ENCODE data around the gene LRRC36. TPM values are rescaled to one million over a fixed set of nuclear protein-coding genes. Genes with fewer than 3 reads are reported as not detected.
A peak's percentile ranks its signal among the peaks of the same experiment; 100 is the strongest.

Gene LRRC36
- total RNA-seq, 1 donor from 2014 or later = not detected

DNA sequence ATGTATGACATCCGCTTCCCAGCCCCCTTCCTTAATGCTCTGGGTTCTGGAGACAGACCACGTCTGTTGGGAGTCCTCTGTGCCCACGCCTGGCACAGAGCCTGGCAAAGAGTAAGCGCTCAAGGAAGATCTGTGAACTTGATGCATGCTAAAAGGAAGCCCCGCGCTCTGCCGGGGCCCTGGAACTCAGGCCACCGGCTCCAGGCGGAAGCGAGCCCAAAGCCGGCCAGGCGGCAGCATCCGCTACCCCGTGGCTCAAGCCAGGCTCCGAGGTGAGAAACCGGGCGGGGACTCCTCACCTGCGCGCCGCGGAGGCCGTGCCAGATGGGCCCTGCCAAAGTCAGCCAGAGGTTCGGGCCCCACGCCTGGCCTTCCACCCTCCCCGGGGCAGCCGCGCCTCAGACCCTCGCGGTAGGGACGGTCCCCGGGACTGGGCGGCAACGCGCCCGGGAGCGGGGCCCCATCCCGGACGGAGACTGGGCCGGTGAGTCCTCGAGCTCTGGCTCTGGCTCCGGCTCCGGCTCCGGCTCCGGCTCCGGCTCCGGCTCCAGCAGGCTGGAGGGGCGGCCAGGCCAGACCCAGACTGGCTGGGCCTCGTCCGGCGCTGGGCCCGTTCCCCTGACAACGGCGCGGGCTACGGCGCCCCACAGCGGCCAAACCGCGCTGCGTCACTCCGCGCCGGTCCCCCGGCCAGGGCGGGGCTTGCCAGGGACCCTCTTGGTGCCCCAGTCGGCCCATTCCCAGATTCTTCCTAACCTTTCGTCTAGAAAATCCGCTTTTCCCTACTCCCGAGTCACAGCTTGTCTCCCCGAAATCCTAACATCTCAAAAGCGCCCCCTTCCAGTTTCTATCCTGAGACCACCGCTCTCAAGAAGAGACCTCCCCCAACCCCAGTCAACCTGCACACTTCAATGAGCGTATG, 89.5 kb downstream of the LRRC36 start, which contains the start of gene ZDHHC1:
ZDHHC1 (minus strand) TSS at position 606 of the 922 bp plus-strand sequence. CDS start 8,702 bp downstream, outside the sequence.
- DNase-seq = peak; percentile 76
- intact Hi-C loops (cut with micrococcal nuclease) = no loop called here

DNA sequence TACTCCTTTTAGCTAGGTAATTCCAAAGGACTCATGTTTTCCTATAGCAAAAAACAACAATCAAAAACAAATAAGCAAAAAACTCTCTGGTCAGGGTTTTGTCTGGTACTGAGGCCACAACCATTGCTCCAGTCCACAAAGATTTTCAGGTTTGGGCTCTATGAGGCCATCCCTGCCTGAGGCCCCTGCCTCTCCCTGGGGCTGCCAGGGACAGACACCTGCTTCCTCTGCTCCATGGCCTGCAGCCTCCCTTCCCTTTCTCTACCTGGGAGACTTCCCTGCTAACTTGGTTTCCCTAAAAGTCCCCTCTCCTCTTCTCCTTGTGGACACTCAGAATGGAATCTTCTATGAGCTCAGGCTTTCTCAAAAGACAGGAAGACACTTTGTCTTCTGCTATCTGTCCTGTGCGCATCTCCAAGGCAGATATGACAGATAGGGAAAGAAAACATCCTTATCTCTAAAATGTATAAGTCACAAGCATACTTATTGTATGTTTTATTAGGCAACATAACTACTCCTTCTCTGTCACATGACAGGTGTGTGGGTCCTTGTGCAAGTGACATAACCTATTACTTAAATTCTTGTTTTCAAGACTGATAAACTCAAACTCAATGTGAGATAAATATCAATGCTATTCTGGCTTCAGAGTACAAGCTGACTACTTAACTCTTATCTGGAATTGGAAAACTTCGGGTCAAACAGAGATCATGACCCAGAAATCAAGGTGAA, 90.9 kb downstream of the LRRC36 start:
- Histone ChIP-seq H3K36me3 (no peaks in the 10 kb centered on the region), H3K9me3 (replicated peaks) (no peaks in the 10 kb centered on the region), H3K27me3 (ENCODE audit: low read depth) (no peaks in the 10 kb centered on the region), H3K4me1 (peaks cover 36% of the 10 kb centered on the region), H3K27ac (replicated peaks) (no peak overlapping the region), H3K4me3 (no peak overlapping the region)
- DNase-seq = no peak
- intact Hi-C loops (cut with micrococcal nuclease) = no loop called here
- TF ChIP-seq, protein P1, sequence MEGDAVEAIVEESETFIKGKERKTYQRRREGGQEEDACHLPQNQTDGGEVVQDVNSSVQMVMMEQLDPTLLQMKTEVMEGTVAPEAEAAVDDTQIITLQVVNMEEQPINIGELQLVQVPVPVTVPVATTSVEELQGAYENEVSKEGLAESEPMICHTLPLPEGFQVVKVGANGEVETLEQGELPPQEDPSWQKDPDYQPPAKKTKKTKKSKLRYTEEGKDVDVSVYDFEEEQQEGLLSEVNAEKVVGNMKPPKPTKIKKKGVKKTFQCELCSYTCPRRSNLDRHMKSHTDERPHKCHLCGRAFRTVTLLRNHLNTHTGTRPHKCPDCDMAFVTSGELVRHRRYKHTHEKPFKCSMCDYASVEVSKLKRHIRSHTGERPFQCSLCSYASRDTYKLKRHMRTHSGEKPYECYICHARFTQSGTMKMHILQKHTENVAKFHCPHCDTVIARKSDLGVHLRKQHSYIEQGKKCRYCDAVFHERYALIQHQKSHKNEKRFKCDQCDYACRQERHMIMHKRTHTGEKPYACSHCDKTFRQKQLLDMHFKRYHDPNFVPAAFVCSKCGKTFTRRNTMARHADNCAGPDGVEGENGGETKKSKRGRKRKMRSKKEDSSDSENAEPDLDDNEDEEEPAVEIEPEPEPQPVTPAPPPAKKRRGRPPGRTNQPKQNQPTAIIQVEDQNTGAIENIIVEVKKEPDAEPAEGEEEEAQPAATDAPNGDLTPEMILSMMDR (IDR thresholded peaks at IDR 0.05; ENCODE audit: borderline replicate concordance) = no peak

More for the DNA sequence above, 89.5 kb downstream of the LRRC36 start, which contains the start of gene ZDHHC1:
- peak within 1 kb of the TSS; percentile 91 for H3K4me3 ChIP-seq
- TF ChIP-seq, protein P1 (IDR thresholded peaks at IDR 0.05; ENCODE audit: borderline replicate concordance) = peak; percentile 69
- peaks cover 36% of the 10 kb centered on the region for H3K4me1 ChIP-seq
- H3K9me3 ChIP-seq (replicated peaks) = no peaks in the 10 kb centered on the region
- H3K27me3 ChIP-seq (ENCODE audit: low read depth) = no peaks in the 10 kb centered on the region
- no peaks in the 10 kb centered on the region for H3K36me3 ChIP-seq
- peak within 1 kb of the TSS; percentile 84 for H3K27ac ChIP-seq (replicated peaks)

DNA sequence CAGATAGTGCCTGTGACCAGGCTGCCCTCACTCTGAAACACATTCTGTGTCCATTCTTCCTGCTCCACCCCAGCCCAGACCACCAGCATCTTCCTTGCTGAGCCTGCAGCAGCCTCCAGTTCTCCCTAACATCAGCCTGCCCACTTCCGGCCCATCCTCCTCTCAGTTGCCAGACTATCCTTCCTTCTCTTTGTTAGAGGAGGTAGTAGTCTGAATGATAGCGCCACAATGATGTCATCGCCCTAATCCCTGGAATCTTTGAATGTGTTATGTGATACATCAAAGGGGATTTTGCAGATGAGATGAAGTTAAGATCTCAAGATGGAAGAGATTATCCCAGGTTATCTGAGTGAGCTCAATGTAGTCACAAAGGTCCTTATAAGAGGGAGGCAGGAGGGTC, 92.9 kb downstream of the LRRC36 start:
- intact Hi-C loops (cut with micrococcal nuclease) = no loop called here
- no peaks in the 10 kb centered on the region for H3K36me3 ChIP-seq
- H3K4me1 ChIP-seq = peaks cover 34% of the 10 kb centered on the region
- TF ChIP-seq, protein P1 (IDR thresholded peaks at IDR 0.05; ENCODE audit: borderline replicate concordance) = no peak
- H3K9me3 ChIP-seq (replicated peaks) = no peaks in the 10 kb centered on the region
- H3K27me3 ChIP-seq (ENCODE audit: low read depth) = peaks cover 15% of the 10 kb centered on the region
- no peak overlapping the region for H3K27ac ChIP-seq (replicated peaks)
- H3K4me3 ChIP-seq = no peak overlapping the region
- DNase-seq = no peak

DNA sequence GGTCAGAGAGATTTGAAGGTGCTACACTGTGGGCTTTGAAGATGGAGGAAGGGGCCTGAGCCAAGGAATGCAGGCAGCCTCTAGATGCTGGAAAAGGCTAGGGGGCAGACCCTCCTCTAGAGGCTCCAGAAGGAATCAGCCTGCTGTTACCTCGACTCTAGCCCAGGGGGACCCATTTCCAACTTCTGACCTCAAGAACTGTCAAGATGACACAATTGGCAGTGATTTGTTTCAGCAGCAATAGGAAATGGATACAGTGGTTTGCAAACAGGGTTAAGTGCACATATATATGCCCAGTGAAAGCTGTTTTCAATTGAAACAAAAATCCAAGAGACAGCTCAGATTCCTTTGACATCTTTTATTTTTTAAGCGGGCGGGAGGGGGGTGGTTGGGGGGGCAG, 93.3 kb downstream of the LRRC36 start:
- intact Hi-C loops (cut with micrococcal nuclease) = no loop called here
- peaks cover 19% of the 10 kb centered on the region for H3K27me3 ChIP-seq (ENCODE audit: low read depth)
- no peak for DNase-seq
- H3K9me3 ChIP-seq (replicated peaks) = no peaks in the 10 kb centered on the region
- H3K27ac ChIP-seq (replicated peaks) = no peak overlapping the region
- H3K36me3 ChIP-seq = no peaks in the 10 kb centered on the region
- H3K4me3 ChIP-seq = no peak overlapping the region
- TF ChIP-seq, protein P1 (IDR thresholded peaks at IDR 0.05; ENCODE audit: borderline replicate concordance) = no peak
- H3K4me1 ChIP-seq = peaks cover 29% of the 10 kb centered on the region

DNA sequence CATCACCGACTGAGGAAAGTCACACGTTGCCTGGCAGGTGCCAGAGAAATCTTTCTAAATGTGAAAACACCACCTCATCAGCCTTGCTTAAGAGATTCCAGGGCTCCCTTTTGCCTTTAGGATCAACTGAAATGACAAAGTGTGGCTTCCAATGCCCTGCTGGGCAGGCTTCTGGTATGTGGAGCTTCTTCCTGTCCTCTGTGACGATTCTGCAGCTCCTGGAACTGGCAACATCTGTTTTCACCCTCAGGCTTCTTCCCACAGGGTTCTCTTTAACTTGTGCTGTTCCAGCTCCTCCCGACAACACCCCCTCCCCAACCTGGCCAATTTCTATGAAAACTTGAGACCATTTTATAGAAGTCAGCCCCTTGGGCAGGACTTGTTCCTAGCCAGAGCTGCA, 94.4 kb downstream of the LRRC36 start:
- intact Hi-C loops (cut with micrococcal nuclease) = no loop called here
- Histone ChIP-seq H3K36me3 (no peaks in the 10 kb centered on the region), H3K4me1 (peaks cover 18% of the 10 kb centered on the region), H3K27ac (replicated peaks) (no peak overlapping the region), H3K27me3 (ENCODE audit: low read depth) (peaks cover 26% of the 10 kb centered on the region), H3K9me3 (replicated peaks) (no peaks in the 10 kb centered on the region), H3K4me3 (no peak overlapping the region)
- TF ChIP-seq, protein P1 (IDR thresholded peaks at IDR 0.05; ENCODE audit: borderline replicate concordance) = no peak
- no peak for DNase-seq
